ENCODE measurements around the gene UBE2M. TPM values are rescaled to one million over a fixed set of nuclear protein-coding genes. Genes with fewer than 3 reads are reported as not detected.

UBE2M gene
- polyA plus RNA-seq, 1 donor from 2014 or later: 138 TPM

DNA sequence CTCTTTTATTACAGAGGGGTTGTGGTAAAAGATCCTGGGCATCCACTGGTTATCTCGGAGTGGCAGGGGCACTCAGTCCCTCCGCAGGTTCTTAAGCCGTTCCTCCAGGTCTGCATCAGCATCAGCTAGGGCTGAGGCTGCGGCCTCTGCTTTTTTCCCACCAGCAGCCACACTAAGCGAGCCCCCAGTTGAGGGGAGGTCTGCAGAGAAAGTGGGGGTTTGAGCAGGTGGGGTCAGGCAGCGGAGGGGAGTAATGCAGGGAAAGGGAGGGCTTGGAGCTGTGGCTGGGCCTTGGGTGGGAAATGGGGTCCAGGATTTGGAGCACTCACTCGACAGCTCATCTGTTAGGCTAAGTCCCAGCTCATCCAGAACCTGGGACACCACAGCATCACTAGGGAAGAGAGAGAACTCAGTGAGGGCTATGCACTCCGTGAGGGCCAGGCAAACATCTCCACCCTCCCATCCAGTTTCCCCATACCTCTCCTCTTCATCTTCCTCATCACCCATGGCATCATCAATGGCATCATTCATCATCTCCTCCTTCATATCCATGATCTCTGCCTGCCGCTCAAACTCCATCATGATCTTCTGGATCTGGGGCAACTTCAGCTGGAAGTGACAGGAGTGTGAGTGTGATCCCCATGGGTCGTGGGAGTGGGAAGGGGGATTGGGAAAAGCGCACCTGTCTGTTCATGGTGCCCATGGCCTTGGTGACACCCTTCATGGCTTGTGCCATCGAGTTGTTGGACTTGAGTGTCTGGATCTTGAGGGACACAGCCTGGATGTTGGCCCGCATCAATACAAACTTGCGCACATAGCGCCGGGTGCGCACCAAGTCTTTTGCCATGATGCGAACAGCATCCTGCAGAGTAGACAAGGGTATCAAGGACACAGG is 6.6 kb downstream of the UBE2M start:
- Histone ChIP-seq H3K27ac (ENCODE audit: low read length) (no peak overlapping the region), H3K9ac (ENCODE audit: low read length) (no peak overlapping the region), H3K9me3 (ENCODE audit: low read length) (no peaks in the 10 kb centered on the region), H3K79me2 (replicated peaks; ENCODE audit: insufficient read depth, low read length) (peaks cover 19% of the 10 kb centered on the region), H3K4me2 (ENCODE audit: low read length) (no peak overlapping the region), H3K4me3 (ENCODE audit: low read length) (no peak overlapping the region), H2AFZ (ENCODE audit: low read depth, low read length) (no peak overlapping the region), H3F3A (ENCODE audit: insufficient read depth, low read length, poor library complexity, severe bottlenecking) (peaks cover 9% of the 10 kb centered on the region), H3K9me2 (ENCODE audit: insufficient read depth, low read length) (no peaks in the 10 kb centered on the region), H3K36me3 (ENCODE audit: insufficient read depth, low read length) (peaks cover 3% of the 10 kb centered on the region), H3K27me3 (ENCODE audit: insufficient read depth, low read depth, low read length) (no peaks in the 10 kb centered on the region), H4K20me1 (ENCODE audit: insufficient read depth) (peaks cover 17% of the 10 kb centered on the region)
- TF ChIP-seq POLR2AphosphoS5 (IDR thresholded peaks at IDR 0.05) (peak; percentile 6), RAD21 (conservative IDR thresholded peaks at IDR 0.05) (no peak)

DNA sequence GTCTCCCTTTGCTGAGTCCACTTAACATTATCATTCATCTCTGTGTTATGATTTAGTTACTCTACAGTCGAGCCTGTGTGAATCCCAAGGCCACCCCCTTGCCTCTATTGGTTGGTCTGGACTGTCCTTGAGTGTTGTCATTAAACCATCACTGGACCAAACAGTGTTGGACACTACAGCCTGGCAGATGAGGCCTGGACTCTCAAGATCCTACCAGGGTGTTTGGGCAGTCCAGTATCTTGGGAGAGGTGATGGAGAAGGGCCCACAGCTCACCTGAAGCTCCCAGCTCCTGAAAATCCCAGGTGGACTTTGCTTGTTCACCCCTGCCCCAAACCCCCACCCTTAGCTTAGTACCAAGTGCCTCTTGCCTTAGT is 7.3 kb downstream of the UBE2M start:
- Histone ChIP-seq H3K4me2 (ENCODE audit: low read length) (no peak overlapping the region), H3K4me3 (ENCODE audit: low read length) (no peak overlapping the region), H3K9me3 (ENCODE audit: low read length) (no peaks in the 10 kb centered on the region), H4K20me1 (ENCODE audit: insufficient read depth) (peaks cover 24% of the 10 kb centered on the region), H3K36me3 (ENCODE audit: insufficient read depth, low read length) (peaks cover 3% of the 10 kb centered on the region), H3K9me2 (ENCODE audit: insufficient read depth, low read length) (no peaks in the 10 kb centered on the region), H3K9ac (ENCODE audit: low read length) (no peak overlapping the region), H3K79me2 (replicated peaks; ENCODE audit: insufficient read depth, low read length) (peaks cover 19% of the 10 kb centered on the region), H3K27ac (ENCODE audit: low read length) (no peak overlapping the region), H3K27me3 (ENCODE audit: insufficient read depth, low read depth, low read length) (no peaks in the 10 kb centered on the region), H3F3A (ENCODE audit: insufficient read depth, low read length, poor library complexity, severe bottlenecking) (peaks cover 9% of the 10 kb centered on the region), H2AFZ (ENCODE audit: low read depth, low read length) (no peak overlapping the region)
- TF ChIP-seq POLR2AphosphoS5 (IDR thresholded peaks at IDR 0.05) (no peak), REST (IDR thresholded peaks at IDR 0.05; ENCODE audit: borderline replicate concordance) (no peak), TAF1 (IDR thresholded peaks at IDR 0.05; ENCODE audit: low read depth) (no peak), CTCF (IDR thresholded peaks at IDR 0.05; ENCODE audit: poor library complexity, severe bottlenecking) (no peak), MXI1 (conservative IDR thresholded peaks at IDR 0.05; ENCODE audit: poor library complexity, severe bottlenecking) (no peak), RAD21 (conservative IDR thresholded peaks at IDR 0.05) (no peak), EP300 (conservative IDR thresholded peaks at IDR 0.05; ENCODE audit: poor library complexity, severe bottlenecking) (no peak), SMC3 (conservative IDR thresholded peaks at IDR 0.05; ENCODE audit: poor library complexity) (no peak), EZH2 (IDR thresholded peaks at IDR 0.05; ENCODE audit: borderline replicate concordance, insufficient read depth, low read length, poor library complexity, severe bottlenecking) (no peak)

Measured in neural cell (in vitro differentiated cells).